ENCODE results near the gene C2CD2. TPM values are rescaled to one million over a fixed set of nuclear protein-coding genes. Genes with fewer than 3 reads are reported as not detected.

The C2CD2 gene
- total RNA-seq, 2 donors from 2014 or later = 26.3 to 28.7 TPM

DNA sequence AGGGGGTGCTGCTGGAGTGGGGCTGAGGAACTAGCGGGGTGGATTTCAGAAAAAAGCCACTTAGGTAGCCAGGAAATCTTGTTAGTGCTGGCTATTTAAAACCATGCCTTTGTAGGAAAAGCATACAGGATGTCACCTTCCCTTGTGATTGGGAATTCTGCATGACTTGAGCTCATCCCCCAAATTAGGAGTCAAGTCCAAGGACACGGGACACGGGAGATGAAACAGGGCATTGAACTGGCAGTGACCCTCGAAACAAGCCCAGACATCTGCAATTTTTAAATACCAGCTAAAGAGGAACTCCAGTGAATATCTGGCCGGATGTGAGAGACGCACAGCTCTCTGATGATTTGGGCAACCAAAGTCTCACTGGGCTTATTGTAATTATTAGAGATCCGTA is 32.8 kb downstream of the C2CD2 start:
- TF ChIP-seq CTCF (conservative IDR thresholded peaks at IDR 0.05) = no peak
- no peak overlapping the region for H3K27ac ChIP-seq (ENCODE audit: low read depth, low read length)

DNA sequence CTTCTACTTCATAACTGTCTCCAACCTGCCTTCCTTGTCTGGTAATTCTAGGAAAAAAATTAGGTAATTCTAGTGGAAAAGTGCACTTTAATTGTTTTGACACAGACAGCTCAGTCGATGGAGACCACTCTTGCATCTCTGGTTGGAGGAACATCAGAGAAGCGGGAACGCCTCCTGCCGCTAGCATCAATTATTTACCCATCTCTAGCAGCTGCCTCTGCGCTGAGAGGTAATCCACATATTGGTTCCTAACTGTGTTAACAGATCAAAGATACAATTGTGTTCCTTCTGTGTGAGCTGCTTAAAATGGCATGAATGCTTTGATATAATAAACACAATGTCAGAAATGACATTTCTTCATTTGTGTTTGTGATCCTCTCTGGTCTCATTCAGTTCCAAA is 33.3 kb downstream of the C2CD2 start:
- H3K27ac Mint-ChIP-seq = no peak overlapping the region
- no peaks in the 10 kb centered on the region for H3K9me3 Mint-ChIP-seq
- Histone ChIP-seq H3K4me1 (ENCODE audit: control insufficient read depth, insufficient read depth, low read length) (no peaks in the 10 kb centered on the region), H3K27ac (ENCODE audit: low read depth, low read length) (no peak overlapping the region), H3K9me3 (ENCODE audit: control insufficient read depth, low read length) (no peaks in the 10 kb centered on the region), H3K36me3 (ENCODE audit: control insufficient read depth, insufficient read depth, low read length) (peaks cover 7% of the 10 kb centered on the region), H3K27me3 (ENCODE audit: control insufficient read depth, insufficient read depth, low read length, poor library complexity, severe bottlenecking) (no peaks in the 10 kb centered on the region), H3K4me3 (ENCODE audit: low read length) (no peak overlapping the region), H3K9ac (ENCODE audit: extremely low read depth, low read length, poor library complexity, severe bottlenecking) (no peak overlapping the region)
- no peak overlapping the region for H3K4me3 Mint-ChIP-seq
- 80 to 93% methylated on average over 4 to 5 of the region's 5 CpGs for WGBS, 2 experiments (ENCODE audit: insufficient coverage in 1 of 2, insufficient read length in 1 of 2)
- no peaks in the 10 kb centered on the region for H3K27me3 Mint-ChIP-seq (ENCODE audit: insufficient read depth)
- H3K36me3 Mint-ChIP-seq (ENCODE audit: low read depth) = peaks cover 17% of the 10 kb centered on the region
- no peak for DNase-seq
- TF ChIP-seq CTCF (conservative IDR thresholded peaks at IDR 0.05) = no peak
- peaks cover 4% of the 10 kb centered on the region for H3K4me1 Mint-ChIP-seq

More for the DNA sequence above, 32.8 kb downstream of the C2CD2 start:
- Mint-ChIP-seq H3K27me3 (ENCODE audit: insufficient read depth) (no peaks in the 10 kb centered on the region), H3K4me3 (no peak overlapping the region), H3K9me3 (no peaks in the 10 kb centered on the region), H3K27ac (no peak overlapping the region), H3K4me1 (peaks cover 10% of the 10 kb centered on the region), H3K36me3 (ENCODE audit: low read depth) (peaks cover 13% of the 10 kb centered on the region)
- no peak overlapping the region for H3K4me3 ChIP-seq (ENCODE audit: low read length)
- peaks cover 2% of the 10 kb centered on the region for H3K4me1 ChIP-seq (ENCODE audit: control insufficient read depth, insufficient read depth, low read length)
- DNase-seq = no peak
- H3K36me3 ChIP-seq (ENCODE audit: control insufficient read depth, insufficient read depth, low read length) = peaks cover 4% of the 10 kb centered on the region
- no peak overlapping the region for H3K9ac ChIP-seq (ENCODE audit: extremely low read depth, low read length, poor library complexity, severe bottlenecking)
- H3K9me3 ChIP-seq (ENCODE audit: control insufficient read depth, low read length) = no peaks in the 10 kb centered on the region
- no peaks in the 10 kb centered on the region for H3K27me3 ChIP-seq (ENCODE audit: control insufficient read depth, insufficient read depth, low read length, poor library complexity, severe bottlenecking)
- 90 to 100% methylated on average over 3 to 6 of the region's 7 CpGs for WGBS, 2 experiments (ENCODE audit: insufficient coverage in 1 of 2, insufficient read length in 1 of 2)

DNA sequence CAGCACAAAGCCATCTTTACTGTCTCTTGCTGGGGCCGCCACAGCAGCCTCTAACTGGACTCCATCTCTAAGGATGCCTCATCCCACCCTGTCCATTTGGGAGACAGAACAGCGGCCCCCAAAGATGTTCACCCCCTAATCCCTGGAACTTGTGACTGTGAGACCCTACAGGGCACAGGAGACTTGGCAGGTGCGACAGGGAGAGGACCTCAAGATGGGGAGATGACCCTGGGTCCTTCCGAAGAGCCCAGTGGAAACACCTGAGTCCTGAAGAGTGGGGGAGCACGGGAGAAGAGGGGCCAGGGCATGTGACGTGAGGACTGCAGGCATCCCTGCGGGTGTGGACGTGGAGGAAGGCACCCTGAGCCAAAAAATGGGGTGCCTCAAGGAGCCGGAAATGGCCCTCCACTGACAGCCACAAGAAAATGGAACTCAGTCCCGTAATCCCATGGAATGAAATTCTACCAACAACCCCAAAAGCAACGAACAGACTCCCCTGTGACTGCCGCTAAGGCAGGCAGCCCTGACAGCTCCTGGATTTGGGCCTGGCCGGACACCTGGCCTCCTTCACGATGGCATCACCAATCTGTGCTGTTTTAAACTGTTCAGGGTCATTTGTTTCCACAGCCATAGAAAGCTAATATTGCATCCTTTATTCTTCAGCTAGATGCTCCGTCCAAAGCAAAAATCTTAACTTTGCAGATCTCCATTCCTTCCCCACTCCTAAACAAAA is 34.0 kb downstream of the C2CD2 start:
- no peak for TF ChIP-seq CTCF (conservative IDR thresholded peaks at IDR 0.05)
- Mint-ChIP-seq H3K36me3 (ENCODE audit: low read depth) (peaks cover 21% of the 10 kb centered on the region), H3K27me3 (ENCODE audit: insufficient read depth) (no peaks in the 10 kb centered on the region), H3K4me1 (peaks cover 4% of the 10 kb centered on the region), H3K27ac (no peak overlapping the region), H3K9me3 (no peaks in the 10 kb centered on the region), H3K4me3 (no peak overlapping the region)
- no peak overlapping the region for H3K27ac ChIP-seq (ENCODE audit: low read depth, low read length)
- WGBS, 2 experiments (ENCODE audit: insufficient coverage in 1 of 2, insufficient read length in 1 of 2) = 90 to 95% methylated on average over 10 to 15 of the region's 15 CpGs
- no peaks in the 10 kb centered on the region for H3K4me1 ChIP-seq (ENCODE audit: control insufficient read depth, insufficient read depth, low read length)
- H3K27me3 ChIP-seq (ENCODE audit: control insufficient read depth, insufficient read depth, low read length, poor library complexity, severe bottlenecking) = no peaks in the 10 kb centered on the region
- H3K9me3 ChIP-seq (ENCODE audit: control insufficient read depth, low read length) = no peaks in the 10 kb centered on the region
- no peak overlapping the region for H3K9ac ChIP-seq (ENCODE audit: extremely low read depth, low read length, poor library complexity, severe bottlenecking)
- no peak for DNase-seq
- peaks cover 7% of the 10 kb centered on the region for H3K36me3 ChIP-seq (ENCODE audit: control insufficient read depth, insufficient read depth, low read length)
- H3K4me3 ChIP-seq (ENCODE audit: low read length) = no peak overlapping the region
